ENCODE results near the gene CDCA3. TPM values are rescaled to one million over a fixed set of nuclear protein-coding genes. Genes with fewer than 3 reads are reported as not detected.

CDCA3 gene
- total and polyA plus RNA-seq, 2 of the 13 experiments (the other 11 are each of a cell fraction or from before 2014, with no cell fraction given), result 32.7 to 56.5 TPM

DNA sequence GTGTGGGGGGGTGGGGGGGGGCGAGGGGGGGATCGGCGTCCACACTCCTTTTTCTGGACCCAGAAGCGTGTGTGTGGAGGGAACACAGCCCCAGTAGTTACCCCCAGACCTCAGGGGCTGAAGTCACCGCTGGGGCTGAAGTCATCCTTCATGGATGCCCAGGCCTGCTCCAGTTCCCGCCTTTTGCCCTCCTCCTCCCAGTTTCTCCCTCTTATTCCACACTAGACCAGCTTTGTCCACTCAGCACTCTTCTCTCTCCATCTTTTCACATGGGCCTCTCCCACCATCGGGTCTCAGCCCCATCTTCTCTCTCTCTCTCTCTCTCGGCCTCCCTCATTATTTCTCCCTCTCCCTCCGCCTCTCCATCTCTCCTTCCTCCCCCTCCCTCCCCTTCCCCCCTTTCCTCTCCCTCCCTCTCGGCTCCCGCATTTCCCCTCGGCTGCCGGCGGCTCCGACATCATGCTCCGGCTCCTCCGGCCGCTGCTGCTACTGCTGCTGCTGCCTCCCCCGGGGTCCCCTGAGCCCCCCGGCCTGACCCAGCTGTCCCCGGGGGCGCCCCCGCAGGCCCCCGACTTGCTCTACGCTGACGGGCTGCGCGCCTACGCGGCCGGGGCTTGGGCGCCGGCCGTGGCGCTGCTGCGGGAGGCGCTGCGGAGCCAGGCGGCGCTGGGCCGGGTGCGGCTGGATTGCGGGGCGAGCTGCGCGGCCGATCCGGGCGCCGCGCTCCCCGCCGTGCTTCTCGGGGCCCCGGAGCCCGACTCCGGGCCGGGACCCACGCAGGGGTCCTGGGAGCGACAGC is 22.9 kb downstream of the CDCA3 start, which contains the start of gene P3H3 (continued):
- TF ChIP-seq HNRNPK (IDR thresholded peaks at IDR 0.05; ENCODE audit: low read depth, low read length, poor library complexity, severe bottlenecking), result peak; percentile 56
- TF ChIP-seq, protein P1, sequence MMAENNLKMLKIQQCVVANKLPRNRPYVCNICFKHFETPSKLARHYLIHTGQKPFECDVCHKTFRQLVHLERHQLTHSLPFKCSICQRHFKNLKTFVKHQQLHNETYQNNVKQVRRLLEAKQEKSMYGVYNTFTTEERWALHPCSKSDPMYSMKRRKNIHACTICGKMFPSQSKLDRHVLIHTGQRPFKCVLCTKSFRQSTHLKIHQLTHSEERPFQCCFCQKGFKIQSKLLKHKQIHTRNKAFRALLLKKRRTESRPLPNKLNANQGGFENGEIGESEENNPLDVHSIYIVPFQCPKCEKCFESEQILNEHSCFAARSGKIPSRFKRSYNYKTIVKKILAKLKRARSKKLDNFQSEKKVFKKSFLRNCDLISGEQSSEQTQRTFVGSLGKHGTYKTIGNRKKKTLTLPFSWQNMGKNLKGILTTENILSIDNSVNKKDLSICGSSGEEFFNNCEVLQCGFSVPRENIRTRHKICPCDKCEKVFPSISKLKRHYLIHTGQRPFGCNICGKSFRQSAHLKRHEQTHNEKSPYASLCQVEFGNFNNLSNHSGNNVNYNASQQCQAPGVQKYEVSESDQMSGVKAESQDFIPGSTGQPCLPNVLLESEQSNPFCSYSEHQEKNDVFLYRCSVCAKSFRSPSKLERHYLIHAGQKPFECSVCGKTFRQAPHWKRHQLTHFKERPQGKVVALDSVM (CRISPR knock-in tag; IDR thresholded peaks at IDR 0.05), result no peak
- TF ChIP-seq, protein P2, sequence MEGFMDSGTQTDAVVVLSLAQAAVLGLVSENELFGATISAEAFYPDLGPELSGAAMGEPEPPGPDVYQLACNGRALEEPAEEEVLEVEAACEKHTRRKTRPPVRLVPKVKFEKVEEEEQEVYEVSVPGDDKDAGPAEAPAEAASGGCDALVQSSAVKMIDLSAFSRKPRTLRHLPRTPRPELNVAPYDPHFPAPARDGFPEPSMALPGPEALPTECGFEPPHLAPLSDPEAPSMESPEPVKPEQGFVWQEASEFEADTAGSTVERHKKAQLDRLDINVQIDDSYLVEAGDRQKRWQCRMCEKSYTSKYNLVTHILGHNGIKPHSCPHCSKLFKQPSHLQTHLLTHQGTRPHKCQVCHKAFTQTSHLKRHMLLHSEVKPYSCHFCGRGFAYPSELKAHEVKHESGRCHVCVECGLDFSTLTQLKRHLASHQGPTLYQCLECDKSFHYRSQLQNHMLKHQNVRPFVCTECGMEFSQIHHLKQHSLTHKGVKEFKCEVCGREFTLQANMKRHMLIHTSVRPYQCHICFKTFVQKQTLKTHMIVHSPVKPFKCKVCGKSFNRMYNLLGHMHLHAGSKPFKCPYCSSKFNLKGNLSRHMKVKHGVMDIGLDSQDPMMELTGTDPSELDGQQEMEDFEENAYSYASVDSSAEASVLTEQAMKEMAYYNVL (CRISPR knock-in tag; IDR thresholded peaks at IDR 0.05; ENCODE audit: borderline replicate concordance), result peak; percentile 20; the same call in 1 of the 2 replicates
- TF ChIP-seq ETV5 (CRISPR knock-in tag; IDR thresholded peaks at IDR 0.05; ENCODE audit: borderline replicate concordance), result peak; percentile 8; the same call in 1 of the 2 replicates

DNA sequence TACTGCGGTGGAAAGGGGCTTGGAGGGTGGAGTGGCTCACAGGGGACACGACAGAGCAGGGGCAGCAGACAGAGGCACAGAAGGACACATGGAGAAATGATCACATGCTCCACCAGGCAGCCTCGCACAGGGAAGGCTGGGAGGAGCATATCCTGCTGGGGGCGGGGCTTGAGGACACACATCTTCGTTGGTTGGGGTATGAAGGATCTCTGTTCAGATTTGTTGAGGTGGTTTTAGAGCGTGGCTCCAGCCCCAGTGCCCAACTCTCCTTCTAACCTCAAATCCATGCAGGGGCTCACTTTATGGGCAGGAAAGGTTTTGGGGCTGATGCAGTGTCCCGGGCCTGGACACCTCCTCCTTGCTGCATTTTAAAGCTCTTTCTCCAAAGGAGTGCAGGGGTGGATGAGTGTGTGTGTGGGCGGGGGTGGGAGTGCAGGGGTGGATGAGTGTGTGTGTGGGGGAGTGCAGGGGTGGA is 23.6 kb downstream of the CDCA3 start:
- BruUV-seq (replicated peaks), result TSS peak; percentile 14
- peaks cover 16% of the 10 kb centered on the region for H3K79me2 ChIP-seq (ENCODE audit: insufficient read depth, low read length)
- ChIA-PET CTCF (ENCODE audit: low intra/inter-chr PET ratio, low total read pairs) (interaction anchor here (0.8 kb wide), 1 partner anchor 91 kb away, joined by 3 read pairs; no protein-coding TSS in a partner anchor), POLR2A (interaction anchor here (1.5 to 4.7 kb wide), 5 partner anchors 25 to 104 kb away, joined by 3 to 20 read pairs (median 15); partner anchors contain the start of genes CDCA3, COPS7A, MLF2 and PTMS)
- peaks cover 24% of the 10 kb centered on the region for H3K4me1 ChIP-seq (ENCODE audit: insufficient read depth, low read length)
- WGBS (ENCODE audit: low lambda C conversion rate), result 38% methylated on average over 5 of the region's 8 CpGs
- peak; percentile 85 for FAIRE-seq
- H3K36me3 ChIP-seq (replicated peaks in 1 of 2; ENCODE audit: control insufficient read depth in 1 of 2, insufficient read depth in 2 of 2, low read length in 2 of 2), result peaks cover 9 to 14% of the 10 kb centered on the region in 2 experiments; a peak in 4 of 5 replicates
- H2AFZ ChIP-seq (ENCODE audit: low read length), result no peak overlapping the region
- no peaks in the 10 kb centered on the region for H3K9me3 ChIP-seq (ENCODE audit: low read length)
- intact Hi-C loops (cut with micrococcal nuclease; ENCODE audit: unreplicated experiment) (loop anchor here (10.0 kb wide), 1 partner anchor 213 kb away; no protein-coding TSS in a partner anchor), in situ Hi-C loops (cut with HindIII; ENCODE audit: extremely low pct_ligation_motif_present, low pct_unique_long_range_greater_than_20kb) (loop anchor here (5.0 kb wide), 1 partner anchor 75 kb away; the partner anchor contains the start of gene MLF2)
- no peaks in the 10 kb centered on the region for H3K27me3 ChIP-seq (ENCODE audit: control insufficient read depth in 1 of 2, insufficient read depth in 2 of 2, low read length in 2 of 2)
- peak overlapping the region; percentile 65 for H3K4me2 ChIP-seq (ENCODE audit: low read depth, low read length)
- ATAC-seq, result peak; percentile 24
- peak; percentile 67 for DNase-seq (ENCODE audit: low spot score)
- no peak overlapping the region for H3K27ac ChIP-seq (ENCODE audit: extremely low read length, insufficient read depth, low read length)
- 0 out of 2 replicates have a peak overlapping the region, but pooled peaks have one; percentile 0 for H3K9ac ChIP-seq (ENCODE audit: insufficient read depth, low read depth, low read length)
- peak overlapping the region in 1 of 3 experiments; percentile 11; a peak in 1 of 6 replicates for H3K4me3 ChIP-seq (replicated peaks in 1 of 3; ENCODE audit: insufficient read depth in 1 of 3, low read depth in 2 of 3, low read length in 3 of 3)
- H4K20me1 ChIP-seq (ENCODE audit: insufficient read depth, low read length), result no peaks in the 10 kb centered on the region
- TF ChIP-seq MXD4 (CRISPR knock-in tag; IDR thresholded peaks at IDR 0.05) (peak; percentile 36; the same call in 1 of the 2 replicates), SMAD1 (CRISPR knock-in tag; IDR thresholded peaks at IDR 0.05; ENCODE audit: borderline replicate concordance, low read depth) (0 out of 2 replicates have a peak, but pooled peaks have one; percentile 41), ETV5 (CRISPR knock-in tag; IDR thresholded peaks at IDR 0.05; ENCODE audit: borderline replicate concordance) (peak; percentile 10; the same call in 1 of the 2 replicates), TEAD3 (CRISPR knock-in tag; optimal IDR thresholded peaks at IDR 0.05; ENCODE audit: borderline replicate concordance) (peak; percentile 39), TAF1 (CRISPR knock-in tag; IDR thresholded peaks at IDR 0.05) (peak; percentile 35; the same call in 1 of the 2 replicates), CCAR2 (optimal IDR thresholded peaks at IDR 0.05; ENCODE audit: low read depth, low read length) (peak; percentile 29), MTA1 (CRISPR knock-in tag; IDR thresholded peaks at IDR 0.05; ENCODE audit: borderline replicate concordance) (no peak), PHB2 (IDR thresholded peaks at IDR 0.05; ENCODE audit: partially characterized antibody) (no peak), RFX3 (CRISPR knock-in tag; IDR thresholded peaks at IDR 0.05) (peak; percentile 17; the same call in 1 of the 2 replicates), TBX2 (CRISPR knock-in tag; IDR thresholded peaks at IDR 0.05; ENCODE audit: borderline replicate concordance) (0 out of 2 replicates have a peak, but pooled peaks have one; percentile 31), ELF3 (CRISPR knock-in tag; IDR thresholded peaks at IDR 0.05) (peak; percentile 20; the same call in 1 of the 2 replicates)
- TF ChIP-seq, protein P3, sequence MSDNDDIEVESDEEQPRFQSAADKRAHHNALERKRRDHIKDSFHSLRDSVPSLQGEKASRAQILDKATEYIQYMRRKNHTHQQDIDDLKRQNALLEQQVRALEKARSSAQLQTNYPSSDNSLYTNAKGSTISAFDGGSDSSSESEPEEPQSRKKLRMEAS (IDR thresholded peaks at IDR 0.05), result peak; percentile 82

Measured in HepG2 (cell line).